GM12892 (cell line): ENCODE results near the gene B4GALT3. TPM values are rescaled to one million over a fixed set of nuclear protein-coding genes. Genes with fewer than 3 reads are reported as not detected.
"Not testable (repeated sequence)": the region's sequence is repeated elsewhere in the genome, so short reads cannot be mapped to it uniquely, and the experiment has no call there.

Experiments
- DNase-seq: peaks from one replicate; pipeline ENCODE4 v3.0.0; 2011; ENCODE audit not compliant: insufficient read length
- FAIRE-seq: peaks from 2 replicates; lab custom pipeline; 2011; peaks lifted over from hg19 to GRCh38; lab: Jason Lieb, UNC
- POLR2A ChIP-seq: IDR thresholded peaks from 2 replicates; pipeline ENCODE4 v1.6.1; 2011; ENCODE audit warnings: low read depth, low read length, control low read depth
- POLR2AphosphoS5 ChIP-seq: IDR thresholded peaks from 2 replicates; pipeline ENCODE4 v1.6.1; 2011; ENCODE audit warnings: low read depth, low read length, control low read depth
- TAF1 ChIP-seq: IDR thresholded peaks from 2 replicates; pipeline ENCODE4 v1.6.1; 2011; ENCODE audit warnings: low read depth, mild to moderate bottlenecking, control low read depth, low read length, borderline replicate concordance
- polyA plus RNA-seq: library from polyadenylated mRNA; unstranded; fragments of >200 nt; gene quantifications from one replicate; pipeline ENCODE4 v1.2.1, GENCODE V29; 2012; ENCODE audit warnings: missing spikeins, inconsistent platforms; ENCODE audit not compliant: missing spikeins

B4GALT3 gene
- polyA plus RNA-seq: 15.7 TPM

- DNase-seq (peak; percentile 98), FAIRE-seq (peak; percentile 73)
- peak; percentile 86 for TF ChIP-seq TAF1
- TF ChIP-seq POLR2AphosphoS5: peak; percentile 88
- peak; percentile 91 for TF ChIP-seq POLR2A
These were observed at the start of gene B4GALT3 for GRCh38 chr1:161177112-161177935. B4GALT3 (minus strand) TSS chr1:161177507; CDS start chr1:161176060, 1,447 bp downstream.

- TF ChIP-seq TAF1 (no peak), POLR2A (no peak), POLR2AphosphoS5 (no peak)
- no peak for FAIRE-seq
- DNase-seq: no peak
These were observed 49.5 kb upstream of the B4GALT3 start for GRCh38 chr1:161226759-161227158.

DNA sequence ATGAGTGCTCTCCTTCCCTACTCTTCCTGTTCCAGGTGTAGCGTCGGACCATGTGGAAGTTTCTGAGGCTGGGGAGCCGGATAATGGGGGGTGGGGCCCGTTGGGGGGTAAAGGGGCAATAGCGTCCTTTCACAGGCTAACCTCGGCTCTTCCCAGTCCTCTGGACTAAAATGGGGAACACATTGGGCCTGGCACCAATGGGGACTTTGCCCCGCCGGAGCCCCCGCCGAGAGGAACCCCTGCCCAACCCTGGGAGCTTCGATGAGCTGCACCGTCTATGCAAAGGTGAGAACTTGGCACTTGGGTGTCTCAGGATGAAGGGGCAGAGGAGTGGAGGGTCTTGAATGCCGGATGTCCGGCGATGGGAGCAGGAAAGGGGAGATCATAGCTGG lies 49.0 kb upstream of the B4GALT3 start:
- TF ChIP-seq POLR2A (no peak), TAF1 (no peak), POLR2AphosphoS5 (no peak)
- FAIRE-seq (no peak), DNase-seq (no peak)

- DNase-seq (peak; percentile 85), FAIRE-seq (peak; percentile 95)
- 0 out of 2 replicates have a peak, but pooled peaks have one; percentile 40 for TF ChIP-seq POLR2A
- no peak for TF ChIP-seq POLR2AphosphoS5
- peak; percentile 64; the same call in 1 of the 2 replicates for TF ChIP-seq TAF1
These were observed 48.4 kb upstream of the B4GALT3 start, which contains the start of gene TOMM40L for GRCh38 chr1:161225534-161226319. TOMM40L (plus strand) TSS chr1:161226060; CDS start chr1:161226490, 430 bp downstream.

DNA sequence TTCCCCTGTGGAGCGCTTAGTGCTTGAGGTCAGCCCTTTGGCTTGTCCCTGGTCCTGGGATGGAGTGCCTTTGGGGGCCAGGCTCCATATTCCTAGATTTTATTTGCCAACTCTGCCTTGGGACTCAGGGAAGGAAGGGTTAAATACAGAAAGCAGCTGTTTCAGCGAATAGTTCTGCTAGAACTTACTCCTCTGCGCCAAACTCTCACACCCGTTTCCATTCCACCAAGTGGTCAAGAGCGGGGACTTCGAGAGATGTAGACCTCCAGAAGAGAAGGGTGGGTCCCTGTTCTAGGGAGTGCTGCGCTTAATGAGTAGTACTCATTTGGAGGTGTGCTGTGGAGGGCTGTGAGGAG lies 47.8 kb upstream of the B4GALT3 start:
- FAIRE-seq (no peak), DNase-seq (no peak)
- TF ChIP-seq TAF1: no peak

DNA sequence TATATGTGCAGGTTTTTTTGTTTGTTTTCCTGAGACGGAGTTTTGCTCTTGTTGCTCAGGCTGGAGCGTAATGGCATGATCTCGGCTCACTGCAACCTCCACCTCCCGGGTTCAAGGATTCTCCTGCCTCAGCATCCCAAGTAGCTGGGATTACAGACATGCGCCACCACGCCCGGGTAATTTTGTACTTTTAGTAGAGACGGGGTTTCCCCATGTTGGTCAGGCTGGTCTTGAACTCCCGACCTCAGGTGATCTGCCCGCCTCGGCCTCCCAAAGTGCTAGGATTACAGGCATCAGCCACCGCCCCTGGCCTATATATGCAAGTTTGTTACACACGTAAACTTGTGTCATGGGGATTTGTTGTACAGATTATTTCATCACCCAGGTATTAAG lies 47.4 kb upstream of the B4GALT3 start:
- FAIRE-seq: not testable (repeated sequence)

GRCh38 chr1:161223805-161224694 lies 46.7 kb upstream of the B4GALT3 start:
- FAIRE-seq (no peak), DNase-seq (no peak)
- TF ChIP-seq POLR2A: no peak
- no peak for TF ChIP-seq TAF1
- no peak for TF ChIP-seq POLR2AphosphoS5

More for the DNA sequence above, 47.4 kb upstream of the B4GALT3 start:
- DNase-seq: not testable (repeated sequence)

DNA sequence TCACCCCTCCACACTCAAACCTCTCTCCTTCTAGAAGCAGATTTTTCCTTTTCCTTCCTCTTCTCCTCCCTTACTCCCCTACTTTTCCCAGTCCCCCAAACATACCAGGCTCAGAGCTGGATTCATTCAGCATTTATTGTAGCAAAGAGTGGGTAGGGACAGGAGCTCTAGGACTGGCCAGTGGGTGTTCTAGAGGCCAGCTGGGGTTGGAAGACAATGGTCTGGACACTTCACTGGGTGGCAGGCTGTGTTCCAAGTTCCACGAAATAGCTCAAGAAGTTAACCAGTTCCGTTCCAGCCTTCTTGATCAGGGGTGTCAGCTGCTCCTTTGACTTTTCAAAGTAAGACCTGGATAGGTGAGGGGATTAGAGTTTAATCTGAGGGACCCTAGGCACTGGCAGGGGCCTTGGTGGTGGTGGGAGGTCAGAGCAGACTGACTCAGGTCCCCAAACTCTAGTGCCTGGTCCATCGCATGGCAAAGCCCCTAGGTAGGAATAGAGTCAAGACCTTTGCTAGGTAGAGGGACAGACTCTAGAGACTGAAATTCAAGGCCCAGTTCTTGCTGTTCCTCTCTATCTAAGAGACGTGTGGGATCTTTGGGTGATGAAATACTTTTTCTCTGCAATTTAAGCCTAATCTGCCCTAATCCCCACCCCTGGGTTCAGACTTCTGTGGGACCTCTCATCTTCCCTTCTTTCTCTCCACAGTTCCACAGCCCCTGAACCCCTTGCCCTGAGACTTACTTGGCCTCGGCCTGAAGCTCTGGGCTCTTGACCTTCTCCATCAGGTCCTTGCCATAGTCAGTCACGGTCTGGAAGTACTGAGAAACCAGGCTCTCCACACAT lies 45.1 kb upstream of the B4GALT3 start:
- FAIRE-seq (no peak), DNase-seq (no peak)
- TF ChIP-seq TAF1 (no peak), POLR2A (no peak), POLR2AphosphoS5 (no peak)

DNA sequence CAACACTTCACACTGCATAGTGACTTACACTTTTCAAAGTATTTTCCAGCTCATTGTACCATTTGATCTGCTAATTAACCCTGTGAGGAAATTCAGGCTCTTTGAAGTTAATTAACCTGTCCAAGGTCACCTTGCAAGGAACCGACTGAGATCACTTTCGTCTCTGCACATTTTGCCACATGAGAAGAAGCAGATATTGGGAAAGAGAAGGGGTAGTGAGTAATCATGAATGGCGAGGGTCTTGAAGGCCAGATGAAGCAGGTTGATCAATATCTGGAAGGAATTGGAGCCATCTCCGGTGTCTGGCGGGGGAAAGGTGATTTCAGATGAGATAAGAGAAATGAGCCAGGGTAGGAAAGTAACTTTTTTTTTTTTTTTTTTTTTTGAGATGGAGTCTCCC lies 42.7 kb upstream of the B4GALT3 start:
- DNase-seq (no peak), FAIRE-seq (no peak)
- TF ChIP-seq TAF1 (no peak), POLR2AphosphoS5 (no peak), POLR2A (no peak)
